GM19397 (cell line): ENCODE results near the gene NFE2L2.
"Not testable (repeated sequence)": the region's sequence is repeated elsewhere in the genome, so short reads cannot be mapped to it uniquely, and the experiment has no call there.

ENCODE experiments used
- ATAC-seq: cut with Tn5 transposase; IDR thresholded peaks from one replicate; pipeline ENCODE4 v1.9.1; 2021; ENCODE audit warnings: mild to moderate bottlenecking, moderate library complexity; ENCODE audit not compliant: unreplicated experiment

The NFE2L2 gene

DNA sequence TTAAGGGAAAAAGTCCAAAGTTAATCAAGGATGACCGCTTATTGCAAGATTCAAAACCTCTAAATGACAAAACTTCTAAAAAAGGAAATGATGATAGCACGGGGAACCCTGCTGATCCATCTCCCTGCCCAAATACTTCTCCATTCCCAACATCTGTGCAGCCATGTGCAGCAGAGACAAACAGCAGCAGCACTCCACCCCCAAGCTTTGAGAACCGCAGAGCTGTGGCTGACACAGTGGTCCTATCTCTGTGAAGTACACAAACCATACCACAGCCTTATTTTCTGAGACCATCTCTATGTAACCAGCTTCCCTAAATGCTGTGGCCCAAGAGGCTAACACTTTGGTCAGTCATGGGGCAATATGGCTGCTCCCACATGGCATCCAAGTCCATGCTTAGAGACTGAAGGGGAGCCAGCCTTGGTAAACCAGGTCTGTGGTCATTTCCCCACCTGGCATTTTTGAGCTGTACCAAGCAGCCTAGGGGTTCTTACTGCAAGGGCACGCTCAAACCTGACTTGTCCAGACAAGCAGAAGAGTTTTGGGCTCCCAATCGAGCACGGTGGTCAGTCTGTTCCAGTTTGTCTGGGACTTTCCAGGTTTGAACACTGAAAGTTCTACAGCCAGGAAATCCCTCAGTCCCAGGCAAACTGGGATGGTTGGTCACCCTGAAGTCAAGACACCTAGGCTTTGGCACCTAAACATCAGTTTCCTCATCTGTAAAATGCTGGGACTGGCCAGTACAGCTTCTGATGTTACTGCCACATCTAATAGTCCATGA, 17.1 kb upstream of the NFE2L2 start:
- peak; percentile 63 for ATAC-seq

DNA sequence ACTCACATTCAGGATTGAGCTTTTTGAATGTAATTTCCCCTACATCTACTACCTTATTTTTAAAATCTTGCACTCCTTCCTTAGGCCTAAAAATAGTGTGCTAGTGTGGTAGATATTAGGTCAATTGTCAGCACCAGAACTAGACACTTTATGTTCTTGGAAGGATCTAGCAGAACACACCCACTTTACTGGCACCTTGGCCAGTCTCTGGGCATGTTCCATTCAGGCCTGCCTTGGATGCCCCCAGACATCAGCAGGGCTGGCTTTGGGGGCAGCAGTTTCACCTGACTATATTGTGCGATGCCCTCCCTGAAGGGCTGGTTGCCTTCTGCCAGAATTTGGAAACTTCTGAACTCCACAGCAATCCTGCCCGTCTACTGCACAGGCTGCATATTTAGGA, 15.3 kb upstream of the NFE2L2 start:
- no peak for ATAC-seq

- no peak for ATAC-seq
These were observed 11.2 kb upstream of the NFE2L2 start for GRCh38 chr2:177275743-177276055.

GRCh38 chr2:177275040-177275742, 10.7 kb upstream of the NFE2L2 start:
- no peak for ATAC-seq

DNA sequence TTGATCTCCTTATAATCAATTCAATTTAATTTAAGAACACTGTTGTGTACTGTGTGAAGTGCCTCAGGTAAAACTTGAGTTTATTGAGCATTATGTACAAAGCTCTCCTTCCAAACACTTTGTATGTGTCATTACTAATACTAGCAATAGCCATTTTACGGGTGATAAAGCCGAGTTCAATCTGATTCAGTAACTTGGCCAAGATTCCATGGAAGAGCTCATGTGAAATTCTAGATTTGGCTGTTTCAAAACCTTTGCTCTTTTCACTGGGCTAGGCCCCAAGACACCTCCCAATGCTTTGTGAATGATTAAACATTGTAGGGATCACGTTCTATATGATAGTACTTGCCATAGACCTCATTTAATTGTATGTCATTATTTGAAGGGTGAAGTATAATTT, 8.9 kb upstream of the NFE2L2 start:
- no peak for ATAC-seq

GRCh38 chr2:177272765-177273164, 8.2 kb upstream of the NFE2L2 start:
- ATAC-seq, result no peak

DNA sequence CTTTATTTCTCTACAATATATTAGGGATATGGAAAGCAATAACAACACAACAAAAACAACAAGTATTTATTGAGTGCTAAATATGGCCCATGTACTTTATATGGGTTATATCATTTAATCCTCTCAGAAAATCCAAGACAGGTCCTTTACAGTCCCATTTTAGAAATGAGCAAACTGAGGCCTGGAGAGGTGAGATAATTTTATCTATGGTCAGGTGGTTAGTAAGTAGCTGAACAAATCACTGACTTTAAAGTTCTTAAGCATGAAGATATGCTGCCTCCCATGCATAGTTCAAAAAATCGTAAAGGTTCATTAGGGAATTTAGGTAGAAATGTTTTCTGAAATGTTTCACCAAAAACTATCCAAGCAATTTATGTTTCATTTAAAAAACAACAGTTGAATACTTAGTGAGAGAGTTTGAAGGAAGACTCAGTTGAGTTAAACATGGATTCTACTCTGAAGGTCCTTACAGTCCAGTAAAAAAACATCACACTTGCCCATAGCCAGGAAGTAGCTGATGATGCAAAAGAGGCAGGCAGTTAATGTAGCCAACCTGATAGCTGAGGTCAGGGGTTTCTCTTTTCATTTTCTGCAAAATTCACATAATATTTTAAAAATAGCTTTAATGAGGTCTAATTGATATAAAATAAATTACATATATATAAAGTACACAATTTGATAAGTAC, 7.6 kb upstream of the NFE2L2 start:
- ATAC-seq, result no peak

DNA sequence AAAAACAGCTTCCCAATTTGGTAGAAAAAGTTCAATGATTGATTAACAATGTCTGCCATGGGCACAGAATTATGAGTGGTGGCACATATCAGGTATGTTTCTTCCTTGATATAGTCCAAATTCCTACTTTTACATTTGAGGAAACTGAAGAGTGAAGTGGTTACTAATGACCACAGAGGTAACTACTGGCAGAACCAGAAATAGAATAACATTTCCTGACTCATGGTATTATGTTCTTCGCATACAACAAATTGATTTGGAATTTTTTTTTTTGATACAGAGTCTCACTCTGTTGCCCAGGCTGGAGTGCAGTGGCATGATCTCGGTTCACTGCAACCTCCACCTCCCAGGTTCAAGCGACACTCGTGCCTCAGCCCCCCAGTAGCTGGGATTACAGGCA, 6.0 kb upstream of the NFE2L2 start:
- no peak for ATAC-seq

GRCh38 chr2:177268901-177269300, 4.4 kb upstream of the NFE2L2 start:
- ATAC-seq, result no peak

DNA sequence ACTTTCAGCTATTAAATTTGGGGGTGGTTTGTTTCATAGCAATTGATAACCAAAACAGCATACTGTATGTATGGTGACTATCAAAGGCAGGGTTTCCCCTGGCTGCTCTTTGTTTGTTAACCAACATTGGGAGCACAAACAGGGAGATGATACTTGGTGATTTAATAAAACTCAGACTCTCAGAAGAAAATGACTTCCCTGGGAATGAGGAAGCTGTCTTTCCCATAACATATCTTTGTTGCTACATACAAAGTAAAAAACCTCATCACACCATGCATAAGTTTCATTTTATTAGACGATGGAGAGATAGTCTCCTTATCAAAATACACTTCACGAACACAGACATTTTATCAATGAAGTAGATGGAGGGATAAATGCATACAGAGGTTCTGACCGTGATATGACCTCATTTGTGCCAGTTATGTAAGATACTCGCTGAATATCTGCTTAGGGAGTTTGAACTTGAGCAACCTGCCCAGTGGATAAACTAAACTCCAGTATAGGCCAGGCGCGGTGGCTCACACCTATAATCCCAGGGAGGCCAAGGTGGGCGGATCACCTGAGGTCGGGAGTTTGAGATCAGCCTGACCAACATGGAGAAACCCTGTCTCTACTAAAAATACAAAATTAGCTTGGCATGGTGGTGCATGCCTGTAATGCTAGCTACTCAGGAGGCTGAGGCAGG, 3.8 kb upstream of the NFE2L2 start:
- ATAC-seq, result no peak

DNA sequence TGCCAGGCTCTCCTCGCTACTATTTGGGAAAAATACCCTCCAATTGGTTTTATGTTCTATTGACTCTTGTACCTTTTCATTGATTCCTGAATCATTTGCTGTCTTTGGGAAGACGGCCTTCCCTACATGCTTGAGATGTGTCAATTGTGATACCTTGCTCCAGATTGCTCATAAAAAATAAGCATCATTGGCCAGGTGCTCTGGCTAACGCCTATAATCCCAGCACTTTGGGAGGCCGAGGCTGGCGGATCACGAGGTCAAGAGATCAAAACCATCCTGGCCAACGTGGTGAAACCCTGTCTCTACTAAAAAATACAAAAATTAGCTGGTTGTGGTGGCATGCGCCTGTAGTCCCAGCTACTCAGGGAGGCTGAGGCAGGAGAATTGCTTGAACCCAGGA, 2.4 kb upstream of the NFE2L2 start:
- not testable (repeated sequence) for ATAC-seq

DNA sequence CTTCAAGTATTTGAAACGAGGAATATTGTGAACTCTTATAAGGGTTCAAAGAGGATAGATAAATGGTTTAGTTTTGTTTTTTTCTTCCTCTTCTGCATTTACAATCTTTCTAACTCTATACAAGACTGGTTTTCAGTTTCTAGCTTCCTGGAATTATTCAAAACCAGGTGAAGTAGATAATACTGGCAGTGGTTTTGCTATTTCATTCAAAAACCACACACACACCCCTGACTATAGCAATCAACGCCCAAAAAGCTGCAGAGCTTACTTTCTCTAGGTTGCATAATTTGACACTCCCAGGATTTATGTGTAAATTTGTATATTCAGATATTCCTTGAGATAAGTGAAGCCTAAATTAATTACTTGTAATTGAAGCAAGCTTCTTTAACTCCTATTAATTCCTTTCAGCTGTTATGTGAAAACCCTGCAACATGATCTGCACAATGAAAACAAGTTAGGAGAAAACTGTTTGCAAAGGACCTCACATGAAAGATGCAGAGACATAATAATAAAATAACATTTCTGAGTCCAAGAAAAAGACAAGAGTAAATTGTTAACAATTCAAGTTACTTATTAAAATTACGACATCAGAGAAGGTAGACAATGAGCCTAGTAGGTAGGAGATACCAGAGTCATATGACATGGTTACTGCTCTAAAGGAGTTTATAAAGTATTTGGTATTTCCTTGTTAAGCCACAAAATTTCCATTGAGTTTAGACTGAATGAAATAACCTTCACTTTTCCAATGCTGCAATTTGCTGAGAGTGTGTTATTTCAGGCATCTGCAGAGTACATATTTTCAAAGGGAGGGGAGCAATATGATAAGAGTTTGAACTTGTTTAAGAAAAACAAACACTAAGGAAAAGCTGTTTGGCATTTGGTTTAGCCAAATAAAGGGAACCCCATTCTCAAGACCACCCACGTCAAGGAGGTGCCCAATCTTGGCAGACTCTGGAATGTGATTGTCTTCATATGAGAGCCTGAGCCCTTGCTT, 1.6 kb upstream of the NFE2L2 start:
- no peak for ATAC-seq

GRCh38 chr2:177264209-177264692, 276 bp downstream of the NFE2L2 start:
- peak; percentile 31 for ATAC-seq

DNA sequence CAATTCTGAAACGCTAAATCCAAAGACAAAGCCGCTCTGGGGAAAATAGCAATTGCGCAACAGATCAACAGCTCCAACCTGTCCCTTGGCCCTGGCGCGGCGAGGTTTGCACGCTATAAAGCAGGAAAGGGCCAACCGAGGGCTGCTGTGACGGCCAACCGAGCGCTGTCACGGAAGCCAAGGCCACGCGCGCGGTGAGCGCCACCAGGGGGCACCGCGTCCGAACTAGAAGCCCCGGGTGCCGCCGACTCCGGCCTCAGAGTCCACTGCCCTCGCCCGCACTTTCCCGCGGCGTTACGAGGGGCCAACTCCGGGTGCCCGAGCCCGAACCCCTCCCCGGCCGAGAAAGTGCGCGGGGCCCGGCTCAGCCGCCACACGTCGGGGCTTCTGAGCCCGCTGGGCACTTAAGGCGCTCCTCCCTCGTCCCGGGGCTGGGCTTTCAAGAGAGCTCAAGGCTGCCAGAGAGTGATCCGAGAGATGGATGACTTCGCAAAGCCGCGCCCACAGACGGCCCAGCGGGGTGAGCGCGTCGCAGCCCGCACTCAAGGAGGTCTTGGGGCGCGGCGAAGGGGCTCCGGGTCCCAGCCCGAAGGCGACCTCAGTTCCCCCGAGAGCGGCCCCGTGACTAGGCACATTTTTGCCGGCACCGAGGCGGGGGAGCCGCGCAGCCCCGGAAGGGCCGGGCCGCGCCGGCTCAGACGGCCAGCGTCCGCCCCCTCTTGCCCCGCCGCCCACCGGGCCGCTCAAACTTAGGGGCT, 897 bp downstream of the NFE2L2 start:
- peak; percentile 48 for ATAC-seq

DNA sequence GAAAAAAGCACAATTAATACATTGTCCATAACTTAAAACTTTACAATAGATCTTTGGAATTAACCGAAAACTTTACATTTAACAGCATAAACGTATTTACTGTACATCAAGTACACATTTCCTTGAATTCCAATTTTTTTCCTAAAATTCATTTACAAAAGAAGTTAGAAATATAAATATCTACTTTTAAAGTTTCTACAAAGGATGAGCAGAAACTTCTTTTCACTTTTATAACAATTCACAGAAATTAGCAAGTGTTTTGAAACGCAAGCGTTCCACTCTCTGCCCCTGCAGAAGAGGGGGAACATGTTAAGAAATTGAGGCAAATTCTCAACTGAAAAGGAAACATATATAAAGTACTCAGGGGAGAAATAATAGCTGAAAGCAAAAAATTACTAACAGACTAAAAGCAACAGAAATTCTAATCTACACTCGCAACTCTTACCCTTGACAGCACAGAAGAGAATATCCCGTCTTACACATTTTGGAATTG, 1.5 kb downstream of the NFE2L2 start:
- no peak for ATAC-seq

- ATAC-seq, result no peak
These were observed 2.4 kb downstream of the NFE2L2 start for GRCh38 chr2:177262092-177262491.

GRCh38 chr2:177261116-177262060, 3.1 kb downstream of the NFE2L2 start:
- ATAC-seq, result no peak

DNA sequence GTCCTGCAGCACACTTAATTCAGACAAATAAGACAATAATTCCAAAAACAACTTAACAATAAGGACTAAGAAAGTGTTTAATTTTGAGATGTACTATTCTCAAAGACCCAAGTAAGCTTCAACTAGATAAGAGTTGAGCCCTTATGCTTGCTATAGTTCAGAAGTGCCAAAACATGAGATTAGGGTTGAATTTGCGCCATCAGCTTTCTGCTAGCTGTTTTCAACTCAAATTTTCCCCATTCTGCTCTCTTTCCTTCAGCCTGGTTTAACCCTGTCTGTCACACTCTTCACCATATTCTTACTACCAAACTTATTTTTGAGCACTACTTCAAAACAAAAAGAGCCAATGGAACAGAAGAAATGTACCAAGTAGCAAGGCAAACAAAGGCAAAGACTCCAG, 4.1 kb downstream of the NFE2L2 start:
- no peak for ATAC-seq
